Measurements from ENCODE around the gene ATP11A.
"Not testable (repeated sequence)": the region's sequence is repeated elsewhere in the genome, so short reads cannot be mapped to it uniquely, and the experiment has no call there.

ATP11A gene

GRCh38 chr13:112870051-112870331, 180.2 kb downstream of the ATP11A start:
- H3K36me3 ChIP-seq (ENCODE audit: insufficient read depth, low read length) = peaks cover 26% of the 10 kb centered on the region
- no peaks in the 10 kb centered on the region for H3K9me3 ChIP-seq (ENCODE audit: insufficient read depth, low read length, severe bottlenecking)
- H3K27ac ChIP-seq (ENCODE audit: low read length) = no peak overlapping the region
- no peak overlapping the region for H3K4me3 ChIP-seq (ENCODE audit: low read depth in 1 of 2, low read length in 2 of 2)
- H3K79me2 ChIP-seq (ENCODE audit: insufficient read depth, low read length) = no peaks in the 10 kb centered on the region
- H3K9ac ChIP-seq (ENCODE audit: low read depth, low read length) = no peak overlapping the region
- TF ChIP-seq EZH2 (IDR thresholded peaks at IDR 0.05; ENCODE audit: borderline replicate concordance, low read depth, low read length, severe bottlenecking) (no peak), CTCF (IDR thresholded peaks at IDR 0.05; ENCODE audit: borderline replicate concordance, extremely low read depth, low read length, poor library complexity, severe bottlenecking) (no peak)
- ATAC-seq (ENCODE audit: insufficient read depth, low read depth) (no peak), DNase-seq (no peak)
- H3K27me3 ChIP-seq (ENCODE audit: insufficient read depth, low read length, poor library complexity) = no peaks in the 10 kb centered on the region
- H2AFZ ChIP-seq (ENCODE audit: low read depth, low read length) = no peak overlapping the region
- H3K4me1 ChIP-seq (ENCODE audit: insufficient read depth, low read length) = no peaks in the 10 kb centered on the region
- H3K4me2 ChIP-seq (ENCODE audit: insufficient read depth, low read length) = no peak overlapping the region
- H4K20me1 ChIP-seq (ENCODE audit: insufficient read depth, low read length) = no peaks in the 10 kb centered on the region; the same call in 1 of the 2 replicates

- no peak overlapping the region for H3K4me2 ChIP-seq (ENCODE audit: insufficient read depth, low read length)
- H4K20me1 ChIP-seq (ENCODE audit: insufficient read depth, low read length) = no peaks in the 10 kb centered on the region; the same call in 1 of the 2 replicates
- no peaks in the 10 kb centered on the region for H3K9me3 ChIP-seq (ENCODE audit: insufficient read depth, low read length, severe bottlenecking)
- H3K36me3 ChIP-seq (ENCODE audit: insufficient read depth, low read length) = peaks cover 32% of the 10 kb centered on the region
- no peak overlapping the region for H3K9ac ChIP-seq (ENCODE audit: low read depth, low read length)
- TF ChIP-seq EZH2 (IDR thresholded peaks at IDR 0.05; ENCODE audit: borderline replicate concordance, low read depth, low read length, severe bottlenecking) (no peak), CTCF (IDR thresholded peaks at IDR 0.05; ENCODE audit: borderline replicate concordance, extremely low read depth, low read length, poor library complexity, severe bottlenecking) (no peak)
- no peaks in the 10 kb centered on the region for H3K27me3 ChIP-seq (ENCODE audit: insufficient read depth, low read length, poor library complexity)
- H3K4me3 ChIP-seq (ENCODE audit: low read depth in 1 of 2, low read length in 2 of 2) = no peak overlapping the region
- H3K4me1 ChIP-seq (ENCODE audit: insufficient read depth, low read length) = no peaks in the 10 kb centered on the region
- H3K27ac ChIP-seq (ENCODE audit: low read length) = no peak overlapping the region
- no peak overlapping the region for H2AFZ ChIP-seq (ENCODE audit: low read depth, low read length)
- no peak for DNase-seq
- H3K79me2 ChIP-seq (ENCODE audit: insufficient read depth, low read length) = no peaks in the 10 kb centered on the region
- no peak for ATAC-seq (ENCODE audit: insufficient read depth, low read depth)
These were observed 181.0 kb downstream of the ATP11A start for GRCh38 chr13:112870737-112871287.

GRCh38 chr13:112871742-112872141, 181.9 kb downstream of the ATP11A start:
- H3K9me3 ChIP-seq (ENCODE audit: insufficient read depth, low read length, severe bottlenecking) = no peaks in the 10 kb centered on the region
- H3K79me2 ChIP-seq (ENCODE audit: insufficient read depth, low read length) = no peaks in the 10 kb centered on the region
- DNase-seq = no peak
- no peaks in the 10 kb centered on the region for H3K4me1 ChIP-seq (ENCODE audit: insufficient read depth, low read length)
- no peaks in the 10 kb centered on the region for H3K27me3 ChIP-seq (ENCODE audit: insufficient read depth, low read length, poor library complexity)
- no peak overlapping the region for H3K27ac ChIP-seq (ENCODE audit: low read length)
- TF ChIP-seq EZH2 (IDR thresholded peaks at IDR 0.05; ENCODE audit: borderline replicate concordance, low read depth, low read length, severe bottlenecking) (no peak), CTCF (IDR thresholded peaks at IDR 0.05; ENCODE audit: borderline replicate concordance, extremely low read depth, low read length, poor library complexity, severe bottlenecking) (no peak)
- no peak overlapping the region for H3K4me3 ChIP-seq (ENCODE audit: low read depth in 1 of 2, low read length in 2 of 2)
- H4K20me1 ChIP-seq (ENCODE audit: insufficient read depth, low read length) = no peaks in the 10 kb centered on the region; the same call in 1 of the 2 replicates
- no peak overlapping the region for H3K9ac ChIP-seq (ENCODE audit: low read depth, low read length)
- no peak overlapping the region for H2AFZ ChIP-seq (ENCODE audit: low read depth, low read length)
- peaks cover 40% of the 10 kb centered on the region for H3K36me3 ChIP-seq (ENCODE audit: insufficient read depth, low read length)
- ATAC-seq (ENCODE audit: insufficient read depth, low read depth) = no peak
- no peak overlapping the region for H3K4me2 ChIP-seq (ENCODE audit: insufficient read depth, low read length)

- not testable (repeated sequence) for H4K20me1 ChIP-seq (ENCODE audit: insufficient read depth, low read length); H3K4me1 ChIP-seq (ENCODE audit: insufficient read depth, low read length); ATAC-seq (ENCODE audit: insufficient read depth, low read depth); H3K27me3 ChIP-seq (ENCODE audit: insufficient read depth, low read length, poor library complexity); DNase-seq; H2AFZ ChIP-seq (ENCODE audit: low read depth, low read length); H3K79me2 ChIP-seq (ENCODE audit: insufficient read depth, low read length); H3K9me3 ChIP-seq (ENCODE audit: insufficient read depth, low read length, severe bottlenecking); H3K4me2 ChIP-seq (ENCODE audit: insufficient read depth, low read length); H3K27ac ChIP-seq (ENCODE audit: low read length); H3K9ac ChIP-seq (ENCODE audit: low read depth, low read length); H3K4me3 ChIP-seq (ENCODE audit: low read depth in 1 of 2, low read length in 2 of 2)
- H3K36me3 ChIP-seq (ENCODE audit: insufficient read depth, low read length) = peaks cover 41% of the 10 kb centered on the region
These were observed 183.1 kb downstream of the ATP11A start for GRCh38 chr13:112872657-112873631.

Measured in DND-41 (cell line).